ENCODE data around the gene VIT.

The VIT gene

DNA sequence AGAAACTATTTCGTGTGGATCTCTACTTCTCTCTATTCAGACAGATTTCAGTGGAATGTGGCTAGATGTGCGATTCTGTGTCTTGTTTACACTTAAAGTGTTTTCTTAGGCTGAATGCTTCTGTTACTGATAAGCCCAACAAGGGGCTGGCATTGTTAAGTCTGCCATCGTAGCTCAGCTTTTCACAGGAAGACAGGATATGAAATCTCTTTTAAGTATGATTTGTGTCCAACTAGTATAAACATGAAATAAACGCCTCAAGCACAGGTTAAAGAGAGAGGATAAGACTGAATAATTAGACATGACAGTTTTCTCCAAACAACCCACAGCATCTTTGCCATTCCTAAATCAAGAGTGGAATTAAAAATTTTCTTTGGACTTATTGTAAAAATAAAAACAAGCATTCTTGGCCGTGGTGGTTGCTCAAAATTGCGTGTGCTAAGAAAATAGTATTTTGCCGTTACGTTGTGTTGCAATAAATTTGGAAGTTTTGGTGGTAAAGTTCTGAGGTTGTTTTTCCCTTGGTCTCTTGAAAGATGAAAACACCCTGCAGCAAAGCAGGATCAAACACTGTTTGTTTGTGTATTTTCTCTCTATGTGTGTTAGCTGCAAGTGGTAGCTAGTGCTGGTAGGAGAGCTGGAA, 1.0 kb downstream of the VIT start:
- no peaks in the 10 kb centered on the region for H3K27me3 ChIP-seq (ENCODE audit: control insufficient read depth in 2 of 2, insufficient read depth in 2 of 2, low read length in 2 of 2)
- no peak overlapping the region for H3K27ac ChIP-seq (ENCODE audit: low read depth in 2 of 2, low read length in 2 of 2)
- no peaks in the 10 kb centered on the region for H3K36me3 ChIP-seq (ENCODE audit: control insufficient read depth in 2 of 2, insufficient read depth in 2 of 2, low read length in 2 of 2)
- H3K4me1 ChIP-seq (ENCODE audit: control insufficient read depth in 2 of 2, insufficient read depth in 2 of 2, low read length in 2 of 2) = no peaks in the 10 kb centered on the region
- H3K9ac ChIP-seq (ENCODE audit: low read depth in 1 of 2, low read length in 2 of 2) = no peak overlapping the region
- H3K4me3 ChIP-seq (ENCODE audit: low read length in 2 of 2) = no peak overlapping the region
- no peaks in the 10 kb centered on the region for H3K9me3 ChIP-seq (ENCODE audit: control insufficient read depth in 2 of 2, low read length in 2 of 2)

- Histone ChIP-seq H3K27ac (ENCODE audit: low read depth in 2 of 2, low read length in 2 of 2) (no peak overlapping the region), H3K27me3 (ENCODE audit: control insufficient read depth in 2 of 2, insufficient read depth in 2 of 2, low read length in 2 of 2) (no peaks in the 10 kb centered on the region), H3K9ac (ENCODE audit: low read depth in 1 of 2, low read length in 2 of 2) (no peak overlapping the region), H3K36me3 (ENCODE audit: control insufficient read depth in 2 of 2, insufficient read depth in 2 of 2, low read length in 2 of 2) (no peaks in the 10 kb centered on the region), H3K4me3 (ENCODE audit: low read length in 2 of 2) (no peak overlapping the region), H3K9me3 (ENCODE audit: control insufficient read depth in 2 of 2, low read length in 2 of 2) (no peaks in the 10 kb centered on the region), H3K4me1 (ENCODE audit: control insufficient read depth in 2 of 2, insufficient read depth in 2 of 2, low read length in 2 of 2) (no peaks in the 10 kb centered on the region)
Observed at GRCh38 chr2:36698993-36699392, 2.5 kb downstream of the VIT start.

DNA sequence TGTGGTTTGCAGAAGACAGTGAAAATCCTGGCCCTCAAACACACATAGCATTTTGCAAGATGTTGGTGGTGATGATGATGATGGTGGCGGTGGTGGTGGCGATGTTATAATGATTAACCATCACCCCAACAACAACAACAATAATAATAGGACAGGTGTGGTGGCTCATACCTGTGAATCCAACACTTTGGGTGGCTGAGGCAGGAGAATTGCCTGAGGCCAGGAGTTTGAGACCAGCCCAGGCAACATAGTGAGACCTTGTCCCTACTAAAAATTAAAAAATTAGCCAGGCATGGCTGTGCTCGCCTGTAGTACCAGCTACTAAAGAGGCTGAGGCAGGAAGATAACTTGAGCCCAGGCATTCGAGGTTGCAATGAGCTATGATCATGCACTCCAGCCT, 3.8 kb downstream of the VIT start:
- H3K9ac ChIP-seq (ENCODE audit: low read depth in 1 of 2, low read length in 2 of 2) = no peak overlapping the region
- H3K9me3 ChIP-seq (ENCODE audit: control insufficient read depth in 2 of 2, low read length in 2 of 2) = no peaks in the 10 kb centered on the region
- H3K36me3 ChIP-seq (ENCODE audit: control insufficient read depth in 2 of 2, insufficient read depth in 2 of 2, low read length in 2 of 2) = no peaks in the 10 kb centered on the region
- no peak overlapping the region for H3K4me3 ChIP-seq (ENCODE audit: low read length in 2 of 2)
- H3K27ac ChIP-seq (ENCODE audit: low read depth in 2 of 2, low read length in 2 of 2) = no peak overlapping the region
- no peaks in the 10 kb centered on the region for H3K27me3 ChIP-seq (ENCODE audit: control insufficient read depth in 2 of 2, insufficient read depth in 2 of 2, low read length in 2 of 2)
- no peaks in the 10 kb centered on the region for H3K4me1 ChIP-seq (ENCODE audit: control insufficient read depth in 2 of 2, insufficient read depth in 2 of 2, low read length in 2 of 2)

DNA sequence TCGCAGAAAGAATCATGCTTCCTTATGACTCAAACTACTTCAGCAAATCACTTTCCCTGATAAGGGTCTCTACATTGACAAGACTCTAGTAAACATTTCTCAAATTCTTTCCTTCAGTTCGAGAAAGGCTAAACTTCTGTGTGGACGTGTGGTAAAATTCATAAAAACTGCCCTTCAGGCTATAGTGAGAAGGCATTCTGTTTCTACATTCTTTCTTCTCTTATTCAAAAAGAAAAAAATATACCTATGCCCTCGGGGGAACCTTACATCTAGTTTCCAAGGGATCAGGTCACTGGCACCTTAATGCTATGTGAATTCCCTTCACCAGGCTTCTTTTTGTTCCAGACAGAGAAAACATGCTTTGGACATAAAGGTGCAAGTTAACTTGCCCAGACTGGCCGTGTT, 4.9 kb downstream of the VIT start:
- Histone ChIP-seq H3K27ac (ENCODE audit: low read depth in 2 of 2, low read length in 2 of 2) (no peak overlapping the region), H3K27me3 (ENCODE audit: control insufficient read depth in 2 of 2, insufficient read depth in 2 of 2, low read length in 2 of 2) (no peaks in the 10 kb centered on the region), H3K9ac (ENCODE audit: low read depth in 1 of 2, low read length in 2 of 2) (no peak overlapping the region), H3K9me3 (ENCODE audit: control insufficient read depth in 2 of 2, low read length in 2 of 2) (no peaks in the 10 kb centered on the region), H3K36me3 (ENCODE audit: control insufficient read depth in 2 of 2, insufficient read depth in 2 of 2, low read length in 2 of 2) (no peaks in the 10 kb centered on the region), H3K4me1 (ENCODE audit: control insufficient read depth in 2 of 2, insufficient read depth in 2 of 2, low read length in 2 of 2) (no peaks in the 10 kb centered on the region), H3K4me3 (ENCODE audit: low read length in 2 of 2) (no peak overlapping the region)

GRCh38 chr2:36701918-36702317, 5.4 kb downstream of the VIT start:
- H3K36me3 ChIP-seq (ENCODE audit: control insufficient read depth in 2 of 2, insufficient read depth in 2 of 2, low read length in 2 of 2) = no peaks in the 10 kb centered on the region
- H3K4me3 ChIP-seq (ENCODE audit: low read length in 2 of 2) = no peak overlapping the region
- H3K9ac ChIP-seq (ENCODE audit: low read depth in 1 of 2, low read length in 2 of 2) = no peak overlapping the region
- no peak overlapping the region for H3K27ac ChIP-seq (ENCODE audit: low read depth in 2 of 2, low read length in 2 of 2)
- H3K27me3 ChIP-seq (ENCODE audit: control insufficient read depth in 2 of 2, insufficient read depth in 2 of 2, low read length in 2 of 2) = no peaks in the 10 kb centered on the region
- no peaks in the 10 kb centered on the region for H3K4me1 ChIP-seq (ENCODE audit: control insufficient read depth in 2 of 2, insufficient read depth in 2 of 2, low read length in 2 of 2)
- H3K9me3 ChIP-seq (ENCODE audit: control insufficient read depth in 2 of 2, low read length in 2 of 2) = no peaks in the 10 kb centered on the region

GRCh38 chr2:36702781-36703180, 6.3 kb downstream of the VIT start:
- no peak overlapping the region for H3K4me3 ChIP-seq (ENCODE audit: low read length in 2 of 2)
- H3K36me3 ChIP-seq (ENCODE audit: control insufficient read depth in 2 of 2, insufficient read depth in 2 of 2, low read length in 2 of 2) = no peaks in the 10 kb centered on the region
- H3K27ac ChIP-seq (ENCODE audit: low read depth in 2 of 2, low read length in 2 of 2) = no peak overlapping the region
- no peaks in the 10 kb centered on the region for H3K4me1 ChIP-seq (ENCODE audit: control insufficient read depth in 2 of 2, insufficient read depth in 2 of 2, low read length in 2 of 2)
- no peaks in the 10 kb centered on the region for H3K27me3 ChIP-seq (ENCODE audit: control insufficient read depth in 2 of 2, insufficient read depth in 2 of 2, low read length in 2 of 2)
- no peaks in the 10 kb centered on the region for H3K9me3 ChIP-seq (ENCODE audit: control insufficient read depth in 2 of 2, low read length in 2 of 2)
- no peak overlapping the region for H3K9ac ChIP-seq (ENCODE audit: low read depth in 1 of 2, low read length in 2 of 2)

- Histone ChIP-seq H3K36me3 (ENCODE audit: control insufficient read depth in 2 of 2, insufficient read depth in 2 of 2, low read length in 2 of 2) (no peaks in the 10 kb centered on the region), H3K27ac (ENCODE audit: low read depth in 2 of 2, low read length in 2 of 2) (no peak overlapping the region), H3K4me3 (ENCODE audit: low read length in 2 of 2) (no peak overlapping the region), H3K4me1 (ENCODE audit: control insufficient read depth in 2 of 2, insufficient read depth in 2 of 2, low read length in 2 of 2) (no peaks in the 10 kb centered on the region), H3K27me3 (ENCODE audit: control insufficient read depth in 2 of 2, insufficient read depth in 2 of 2, low read length in 2 of 2) (no peaks in the 10 kb centered on the region), H3K9ac (ENCODE audit: low read depth in 1 of 2, low read length in 2 of 2) (no peak overlapping the region), H3K9me3 (ENCODE audit: control insufficient read depth in 2 of 2, low read length in 2 of 2) (no peaks in the 10 kb centered on the region)
Observed at GRCh38 chr2:36704475-36705150, 8.1 kb downstream of the VIT start.

- no peak overlapping the region for H3K4me3 ChIP-seq (ENCODE audit: low read length in 2 of 2)
- H3K27ac ChIP-seq (ENCODE audit: low read depth in 2 of 2, low read length in 2 of 2) = no peak overlapping the region
- H3K9ac ChIP-seq (ENCODE audit: low read depth in 1 of 2, low read length in 2 of 2) = no peak overlapping the region
- H3K27me3 ChIP-seq (ENCODE audit: control insufficient read depth in 2 of 2, insufficient read depth in 2 of 2, low read length in 2 of 2) = no peaks in the 10 kb centered on the region
- no peaks in the 10 kb centered on the region for H3K9me3 ChIP-seq (ENCODE audit: control insufficient read depth in 2 of 2, low read length in 2 of 2)
- no peaks in the 10 kb centered on the region for H3K4me1 ChIP-seq (ENCODE audit: control insufficient read depth in 2 of 2, insufficient read depth in 2 of 2, low read length in 2 of 2)
- H3K36me3 ChIP-seq (ENCODE audit: control insufficient read depth in 2 of 2, insufficient read depth in 2 of 2, low read length in 2 of 2) = no peaks in the 10 kb centered on the region
Observed at GRCh38 chr2:36705326-36706020, 9.0 kb downstream of the VIT start.

GRCh38 chr2:36706021-36706876, 9.7 kb downstream of the VIT start:
- Histone ChIP-seq H3K27me3 (ENCODE audit: control insufficient read depth in 2 of 2, insufficient read depth in 2 of 2, low read length in 2 of 2) (no peaks in the 10 kb centered on the region), H3K27ac (ENCODE audit: low read depth in 2 of 2, low read length in 2 of 2) (no peak overlapping the region), H3K9me3 (ENCODE audit: control insufficient read depth in 2 of 2, low read length in 2 of 2) (no peaks in the 10 kb centered on the region), H3K4me3 (ENCODE audit: low read length in 2 of 2) (no peak overlapping the region), H3K36me3 (ENCODE audit: control insufficient read depth in 2 of 2, insufficient read depth in 2 of 2, low read length in 2 of 2) (no peaks in the 10 kb centered on the region), H3K9ac (ENCODE audit: low read depth in 1 of 2, low read length in 2 of 2) (no peak overlapping the region), H3K4me1 (ENCODE audit: control insufficient read depth in 2 of 2, insufficient read depth in 2 of 2, low read length in 2 of 2) (no peaks in the 10 kb centered on the region)

DNA sequence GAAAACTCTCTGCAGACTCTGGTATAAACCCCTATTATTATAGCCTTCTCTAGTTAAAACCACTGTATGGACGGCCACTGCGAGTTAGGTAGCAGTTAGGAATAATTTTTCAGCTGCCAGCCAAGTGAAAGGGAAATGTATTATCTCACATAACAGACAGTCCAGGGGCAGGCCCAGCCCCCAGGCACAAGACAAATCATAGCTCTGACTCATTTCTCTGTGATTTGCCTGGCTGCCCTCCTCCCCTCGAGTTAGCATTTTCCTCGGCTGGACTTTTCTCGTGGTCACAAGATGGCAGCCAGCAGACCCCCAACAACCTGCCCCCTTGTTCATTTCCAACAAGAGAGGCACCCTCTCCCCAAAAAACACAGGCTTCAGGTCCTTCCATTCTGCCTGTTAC, 10.5 kb downstream of the VIT start:
- H3K36me3 ChIP-seq (ENCODE audit: control insufficient read depth in 2 of 2, insufficient read depth in 2 of 2, low read length in 2 of 2) = no peaks in the 10 kb centered on the region
- no peaks in the 10 kb centered on the region for H3K4me1 ChIP-seq (ENCODE audit: control insufficient read depth in 2 of 2, insufficient read depth in 2 of 2, low read length in 2 of 2)
- no peak overlapping the region for H3K4me3 ChIP-seq (ENCODE audit: low read length in 2 of 2)
- no peak overlapping the region for H3K9ac ChIP-seq (ENCODE audit: low read depth in 1 of 2, low read length in 2 of 2)
- H3K27me3 ChIP-seq (ENCODE audit: control insufficient read depth in 2 of 2, insufficient read depth in 2 of 2, low read length in 2 of 2) = no peaks in the 10 kb centered on the region
- no peaks in the 10 kb centered on the region for H3K9me3 ChIP-seq (ENCODE audit: control insufficient read depth in 2 of 2, low read length in 2 of 2)
- H3K27ac ChIP-seq (ENCODE audit: low read depth in 2 of 2, low read length in 2 of 2) = no peak overlapping the region
